Testis (tissue), 2 donors: ENCODE results near the gene LDLRAD4.

Experiments
- POLR2A ChIP-seq: fragments of 450-650 bp; IDR thresholded peaks from one replicate; pipeline ENCODE4 v1.6.1; 2017; ENCODE audit warnings: antibody characterized with exemption, mild to moderate bottlenecking, moderate library complexity
- TF ChIP-seq, protein P1 (sequence below), 3 experiments: fragments of 450-650 bp in 2 of 3; fragments of 200-600 bp in 1 of 3; sonication (generic) in 1 of 3; IDR thresholded peaks; one replicate each; pipeline ENCODE4 v1.5.1; 2016 to 2019; ENCODE audit warnings: antibody characterized with exemption in 3 of 3, mild to moderate bottlenecking in 2 of 3, moderate library complexity in 1 of 3

DNA sequence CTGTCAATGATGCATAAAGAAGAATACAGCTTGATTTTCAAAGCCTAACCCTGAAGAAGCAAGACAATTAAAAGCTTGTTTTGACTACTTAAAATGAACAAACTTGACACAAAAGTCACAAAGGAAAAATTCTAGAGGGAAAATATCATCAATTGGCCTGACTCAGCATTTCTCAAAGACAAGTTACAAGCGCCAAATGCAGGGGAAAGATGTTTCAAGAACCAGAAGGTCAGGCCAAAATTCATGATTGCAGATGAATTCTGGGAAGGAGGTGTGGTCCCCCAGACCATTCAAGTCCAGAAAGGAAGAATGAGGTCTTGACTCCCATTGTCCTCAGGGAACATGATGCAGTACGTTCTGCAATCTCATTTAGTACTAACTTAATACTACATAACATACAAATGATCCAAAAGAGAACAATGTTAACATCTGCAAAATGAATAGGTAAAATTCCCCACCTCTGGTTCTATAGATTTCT is 443.3 kb downstream of the LDLRAD4 start:
- TF ChIP-seq, protein P1, sequence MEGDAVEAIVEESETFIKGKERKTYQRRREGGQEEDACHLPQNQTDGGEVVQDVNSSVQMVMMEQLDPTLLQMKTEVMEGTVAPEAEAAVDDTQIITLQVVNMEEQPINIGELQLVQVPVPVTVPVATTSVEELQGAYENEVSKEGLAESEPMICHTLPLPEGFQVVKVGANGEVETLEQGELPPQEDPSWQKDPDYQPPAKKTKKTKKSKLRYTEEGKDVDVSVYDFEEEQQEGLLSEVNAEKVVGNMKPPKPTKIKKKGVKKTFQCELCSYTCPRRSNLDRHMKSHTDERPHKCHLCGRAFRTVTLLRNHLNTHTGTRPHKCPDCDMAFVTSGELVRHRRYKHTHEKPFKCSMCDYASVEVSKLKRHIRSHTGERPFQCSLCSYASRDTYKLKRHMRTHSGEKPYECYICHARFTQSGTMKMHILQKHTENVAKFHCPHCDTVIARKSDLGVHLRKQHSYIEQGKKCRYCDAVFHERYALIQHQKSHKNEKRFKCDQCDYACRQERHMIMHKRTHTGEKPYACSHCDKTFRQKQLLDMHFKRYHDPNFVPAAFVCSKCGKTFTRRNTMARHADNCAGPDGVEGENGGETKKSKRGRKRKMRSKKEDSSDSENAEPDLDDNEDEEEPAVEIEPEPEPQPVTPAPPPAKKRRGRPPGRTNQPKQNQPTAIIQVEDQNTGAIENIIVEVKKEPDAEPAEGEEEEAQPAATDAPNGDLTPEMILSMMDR (IDR thresholded peaks at IDR 0.05) = no peak
- no peak for TF ChIP-seq POLR2A
